HepG2 (cell line): ENCODE results near the gene IFI30. TPM values are rescaled to one million over a fixed set of nuclear protein-coding genes. Genes with fewer than 3 reads are reported as not detected.
A peak's percentile ranks its signal among the peaks of the same experiment; 100 is the strongest.

Experiments
- ATAC-seq: fragments of 200-7000 bp; cut with Tn5 transposase; 3 replicates; pipeline ENCODE4 v1.9.1; 2020; ENCODE audit warnings: mild to moderate bottlenecking, moderate library complexity
- BruUV-seq: library from RNA; stranded (reverse); fragments of 400-500 nt; replicated peaks from 2 replicates; lab custom pipeline; 2021; lab: Mats Ljungman, UMichigan
- CTCF ChIA-PET: fragments of 300-600 bp; formaldehyde crosslinking; extraction: SDS; loops from one replicate; lab custom pipeline; 2021; ENCODE audit warnings: low total read pairs, inconsistent platforms, low intra/inter-chr PET ratio; lab: Yijun Ruan, JAX
- POLR2A ChIA-PET: fragments of 350-600 bp; sonication (Branson Sonifier 250); formaldehyde crosslinking; loops from one replicate; lab custom pipeline; 2020; ENCODE audit warnings: antibody characterized with exemption, inconsistent platforms; lab: Yijun Ruan, JAX
- DNase-seq: peaks from one replicate; pipeline ENCODE4 v3.0.0-alpha.2; 2015; ENCODE audit warnings: low spot score
- FAIRE-seq: peaks from 3 replicates; lab custom pipeline; 2011; peaks lifted over from hg19 to GRCh38; lab: Jason Lieb, UNC
- H2AFZ ChIP-seq: one replicate; pipeline ENCODE4 v1.6.1; 2011; ENCODE audit warnings: low read length, inconsistent platforms
- H3K27ac ChIP-seq: fragments of 300-600 bp; 3 replicates; pipeline ENCODE4 v1.8.0; 2011; ENCODE audit warnings: mixed run types, mild to moderate bottlenecking, mixed read lengths, low read length, inconsistent platforms; ENCODE audit not compliant: insufficient read depth; ENCODE audit errors: extremely low read length
- H3K27me3 ChIP-seq, 2 experiments: fragments of 200-600 bp in 1 of 2; 2 replicates in 1 of 2; 3 replicates in 1 of 2; pipeline versions ENCODE4 v1.6.0 to v1.8.0; 2011; ENCODE audit warnings: low read length in 2 of 2, mild to moderate bottlenecking in 2 of 2, moderate library complexity in 2 of 2, inconsistent platforms in 1 of 2; ENCODE audit not compliant: insufficient read depth in 2 of 2, control insufficient read depth in 1 of 2
- H3K36me3 ChIP-seq, 2 experiments: fragments of 200-600 bp in 1 of 2; replicated peaks in 1 of 2; 2 replicates in 1 of 2; 3 replicates in 1 of 2; pipeline versions ENCODE4 v1.5.1 to v1.8.0; 2011; ENCODE audit warnings: low read length in 2 of 2, inconsistent platforms in 1 of 2; ENCODE audit not compliant: insufficient read depth in 2 of 2, control insufficient read depth in 1 of 2
- H3K4me1 ChIP-seq: 2 replicates; pipeline ENCODE4 v1.5.1; 2012; ENCODE audit warnings: low read length, inconsistent platforms; ENCODE audit not compliant: insufficient read depth
- H3K4me2 ChIP-seq: 2 replicates; pipeline ENCODE4 v1.6.0; 2011; ENCODE audit warnings: low read depth, low read length, inconsistent platforms
- H3K4me3 ChIP-seq, 3 experiments: fragments of 200-600 bp in 1 of 3; sonication (generic), shearing (Covaris generic) in 1 of 3; replicated peaks in 1 of 3; 2 replicates each; pipeline ENCODE4 v1.5.1; 2011 to 2016; ENCODE audit warnings: low read length in 3 of 3, inconsistent platforms in 2 of 3, low read depth in 2 of 3, mild to moderate bottlenecking in 2 of 3, control low read depth in 1 of 3, mixed read lengths in 1 of 3; ENCODE audit not compliant: insufficient read depth in 1 of 3
- H3K79me2 ChIP-seq: one replicate; pipeline ENCODE4 v1.6.1; 2011; ENCODE audit warnings: low read length, inconsistent platforms; ENCODE audit not compliant: insufficient read depth
- H3K9ac ChIP-seq: 2 replicates; pipeline ENCODE4 v1.6.0; 2011; ENCODE audit warnings: mild to moderate bottlenecking, low read depth, low read length, inconsistent platforms; ENCODE audit not compliant: insufficient read depth
- H3K9me3 ChIP-seq: 2 replicates; pipeline ENCODE4 v1.5.1; 2012; ENCODE audit warnings: mild to moderate bottlenecking, low read length
- H4K20me1 ChIP-seq: 2 replicates; pipeline ENCODE4 v1.6.0; 2011; ENCODE audit warnings: inconsistent platforms, mild to moderate bottlenecking, low read length, moderate library complexity; ENCODE audit not compliant: insufficient read depth
- AGO1 ChIP-seq: fragments of 200-400 bp; formaldehyde crosslinking; IDR thresholded peaks from 2 replicates; pipeline ENCODE4 v1.6.1; 2017; ENCODE audit warnings: mild to moderate bottlenecking, low read depth, low read length, moderate library complexity; ENCODE audit not compliant: poor library complexity, severe bottlenecking
- DMAP1 ChIP-seq: IDR thresholded peaks from 2 replicates; pipeline ENCODE4 v1.6.1; 2016
- FOXJ3 ChIP-seq: sonication (generic); formaldehyde crosslinking; IDR thresholded peaks from 2 replicates; pipeline ENCODE4 v1.4.0; 2020; ENCODE audit warnings: missing genetic modification reagents, mild to moderate bottlenecking, borderline replicate concordance
- MBNL3 ChIP-seq: fragments of 250-450 bp; sonication (Bioruptor Pico); conservative IDR thresholded peaks from 2 replicates; pipeline ENCODE4 v1.8.0; 2022; ENCODE audit warnings: mild to moderate bottlenecking, inconsistent platforms
- PHF21A ChIP-seq: sonication (generic); formaldehyde crosslinking; IDR thresholded peaks from 2 replicates; pipeline ENCODE4 v1.5.0; 2020; ENCODE audit warnings: mild to moderate bottlenecking, missing genetic modification reagents
- RBM22 ChIP-seq: fragments of 200-400 bp; formaldehyde crosslinking; optimal IDR thresholded peaks from 2 replicates; pipeline ENCODE3; 2017; ENCODE audit warnings: mild to moderate bottlenecking, low read length, moderate library complexity
- RBM39 ChIP-seq: fragments of 200-400 bp; formaldehyde crosslinking; IDR thresholded peaks from one replicate; pipeline ENCODE4 v1.6.1; 2018; ENCODE audit warnings: antibody characterized with exemption, mild to moderate bottlenecking, low read depth, low read length; ENCODE audit not compliant: poor library complexity, severe bottlenecking
- STAG1 ChIP-seq: sonication (generic); formaldehyde crosslinking; IDR thresholded peaks from 2 replicates; pipeline ENCODE4 v1.4.0; 2020; ENCODE audit warnings: missing genetic modification reagents
- XRCC5 ChIP-seq: fragments of 200-400 bp; formaldehyde crosslinking; optimal IDR thresholded peaks from 2 replicates; pipeline ENCODE3; 2017; ENCODE audit warnings: mild to moderate bottlenecking, low read length
- ZNF331 ChIP-seq: sonication (generic); formaldehyde crosslinking; IDR thresholded peaks from 2 replicates; pipeline ENCODE4 v1.4.0; 2020; ENCODE audit warnings: missing genetic modification reagents
- ZNF431 ChIP-seq: sonication (generic); formaldehyde crosslinking; IDR thresholded peaks from 2 replicates; pipeline ENCODE4 v1.9.0; 2022; ENCODE audit warnings: missing genetic modification reagents, low read depth, mild to moderate bottlenecking, borderline replicate concordance
- ZNF768 ChIP-seq: sonication (generic); formaldehyde crosslinking; IDR thresholded peaks from 2 replicates; pipeline ENCODE4 v1.4.0; 2020; ENCODE audit warnings: missing genetic modification reagents
- WGBS: methylation state at CpG from one replicate; pipeline ENCODE4 v1.1.6; 2017; ENCODE audit warnings: low lambda C conversion rate; 5-methylcytosine and 5-hydroxymethylcytosine counted together
- in situ Hi-C: cut with HindIII; loops from 2 replicates; pipeline ENCODE4 v1.10.0; 2017; ENCODE audit warnings: low pct_unique_long_range_greater_than_20kb; ENCODE audit not compliant: extremely low pct_ligation_motif_present
- intact Hi-C: fragments of 100-400 bp; cut with micrococcal nuclease; formaldehyde crosslinking; loops from one replicate; pipeline ENCODE4 v1.10.0; 2022; ENCODE audit not compliant: unreplicated experiment
- polyA plus RNA-seq, 8 experiments: library from polyadenylated mRNA; depleted of rRNA in 3 of 8; stranded (reverse) in 7 of 8; unstranded in 1 of 8; fragments of >200 nt; fragmentation: Illumina TruSeq in 4 of 8; extraction: Trizol in 4 of 8; gene quantifications; 2 replicates each; pipeline versions ENCODE4 v1.2.1 to v1.2.3, GENCODE V29; 2011 to 2016; ENCODE audit warnings: low read depth in 4 of 8, missing spikeins in 1 of 8, mixed read lengths in 1 of 8; ENCODE audit not compliant: insufficient read depth in 1 of 8
- total RNA-seq, 5 experiments: library from RNA; depleted of rRNA; stranded (reverse); fragments of >200 nt; fragmentation: Illumina TruSeq; extraction: Trizol; gene quantifications; 2 replicates each; pipeline ENCODE4 v1.2.3, GENCODE V29; 2016; ENCODE audit warnings: low read depth in 1 of 5
- TF ChIP-seq, protein P1 (sequence below): sonication (generic); formaldehyde crosslinking; IDR thresholded peaks from 2 replicates; pipeline ENCODE4 v1.5.0; 2020; ENCODE audit warnings: missing genetic modification reagents, mild to moderate bottlenecking, borderline replicate concordance

The IFI30 gene
- total and polyA plus RNA-seq, 2 of the 13 experiments (the other 11 are each of a cell fraction or from before 2014, with no cell fraction given) = 25.0 to 79.4 TPM

DNA sequence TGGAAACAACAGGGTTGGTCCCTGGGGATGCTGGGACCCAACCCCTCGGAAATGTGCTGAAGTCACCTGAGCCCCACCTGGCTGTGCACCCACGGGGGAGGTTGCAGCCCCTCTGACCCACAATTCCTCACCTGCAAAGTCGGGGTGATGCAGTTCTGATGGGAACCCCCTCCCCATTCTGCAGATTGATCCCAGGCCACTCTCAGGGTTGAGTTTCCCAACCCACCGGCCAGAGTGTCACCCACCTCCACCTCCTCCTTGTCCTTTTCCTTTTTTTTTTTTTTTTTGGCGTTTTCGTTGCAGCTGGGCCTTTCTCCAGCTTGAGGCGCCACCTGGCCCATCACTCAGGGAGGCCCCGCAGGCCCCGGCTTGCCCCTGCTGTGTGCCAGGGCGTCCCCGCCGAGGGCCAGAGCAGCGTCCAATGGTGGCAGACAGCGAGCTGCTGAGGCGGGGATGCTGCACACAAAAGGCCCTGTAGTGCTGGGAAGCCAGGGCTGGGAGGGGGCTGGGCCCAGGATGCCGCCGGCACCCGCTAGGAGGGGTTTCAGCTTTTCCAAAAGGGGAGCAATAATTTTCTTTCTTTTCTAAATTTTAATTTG, 16.0 kb upstream of the IFI30 start:
- Histone ChIP-seq H3K27ac (peak overlapping the region; percentile 57), H3K79me2 (peaks cover 18% of the 10 kb centered on the region), H2AFZ (no peak overlapping the region), H3K4me3 (no peak overlapping the region), H3K9ac (no peak overlapping the region; the same call in 1 of the 2 replicates), H3K9me3 (no peaks in the 10 kb centered on the region), H3K36me3 (peaks cover 15 to 27% of the 10 kb centered on the region in 2 experiments), H3K4me1 (peaks cover 44% of the 10 kb centered on the region), H3K27me3 (no peaks in the 10 kb centered on the region; a peak in 1 of 5 replicates), H3K4me2 (no peak overlapping the region), H4K20me1 (0 out of 2 replicates have a peak, but pooled peaks cover 11% of the 10 kb centered on the region)
- BruUV-seq = no TSS peak
- ChIA-PET POLR2A (no interaction called here), CTCF (no interaction called here)
- DNase-seq (no peak), FAIRE-seq (no peak), ATAC-seq (no peak)
- 90% methylated on average over 17 of the region's 18 CpGs for WGBS
- TF ChIP-seq ZNF431 (CRISPR knock-in tag) (no peak), RBM22 (peak; percentile 38), MBNL3 (CRISPR knock-in tag) (no peak), ZNF768 (peak; percentile 45; the same call in 1 of the 2 replicates), FOXJ3 (CRISPR knock-in tag) (no peak), ZNF331 (CRISPR knock-in tag) (0 out of 2 replicates have a peak, but pooled peaks have one; percentile 0), AGO1 (peak; percentile 19), DMAP1 (CRISPR knock-in tag) (0 out of 2 replicates have a peak, but pooled peaks have one; percentile 0), RBM39 (peak; percentile 28), STAG1 (CRISPR knock-in tag) (no peak), PHF21A (CRISPR knock-in tag) (no peak), XRCC5 (peak; percentile 9)
- TF ChIP-seq, protein P1, sequence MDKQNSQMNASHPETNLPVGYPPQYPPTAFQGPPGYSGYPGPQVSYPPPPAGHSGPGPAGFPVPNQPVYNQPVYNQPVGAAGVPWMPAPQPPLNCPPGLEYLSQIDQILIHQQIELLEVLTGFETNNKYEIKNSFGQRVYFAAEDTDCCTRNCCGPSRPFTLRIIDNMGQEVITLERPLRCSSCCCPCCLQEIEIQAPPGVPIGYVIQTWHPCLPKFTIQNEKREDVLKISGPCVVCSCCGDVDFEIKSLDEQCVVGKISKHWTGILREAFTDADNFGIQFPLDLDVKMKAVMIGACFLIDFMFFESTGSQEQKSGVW (CRISPR knock-in tag) = no peak
- in situ Hi-C loops (no loop called here), intact Hi-C loops (no loop called here)
